ENCODE results near the gene MUC6. TPM values are rescaled to one million over a fixed set of nuclear protein-coding genes. Genes with fewer than 3 reads are reported as not detected.
A peak's percentile ranks its signal among the peaks of the same experiment; 100 is the strongest.

The MUC6 gene
- total and polyA plus RNA-seq, 9 donors, result 0.09 to 0.61 (median 0.28) TPM; not detected in 1

GRCh38 chr11:1007279-1007678 lies 29.2 kb downstream of the MUC6 start:
- H3K4me3 ChIP-seq (ENCODE audit: low read length), result no peak overlapping the region

DNA sequence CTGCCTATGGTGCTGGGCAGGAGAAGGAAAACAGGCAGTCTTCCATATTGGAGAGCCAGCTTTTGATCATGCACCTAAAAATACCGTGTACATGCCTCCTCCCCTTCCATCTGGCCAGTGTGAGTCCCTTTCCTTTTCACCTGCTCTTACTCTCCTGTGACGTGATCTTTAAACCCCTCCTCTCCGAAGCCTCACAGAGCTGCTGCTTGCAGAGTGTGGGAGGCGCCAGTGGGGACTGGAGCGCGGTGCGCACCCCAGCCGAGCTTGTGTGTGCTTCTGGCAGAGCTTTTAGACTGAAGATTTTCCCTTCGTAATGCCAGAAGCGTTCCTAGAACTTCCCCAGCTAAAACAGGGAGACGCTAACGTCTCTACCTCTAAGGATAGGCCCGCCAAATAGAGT lies 29.8 kb downstream of the MUC6 start:
- no peak overlapping the region for H3K27ac ChIP-seq (ENCODE audit: low read length)
- DNase-seq, result peak; percentile 72
- H3K4me3 ChIP-seq (ENCODE audit: low read length), result no peak overlapping the region
- H3K4me1 ChIP-seq (ENCODE audit: control insufficient read depth, insufficient read depth, low read length), result peaks cover 43% of the 10 kb centered on the region
- H3K9me3 ChIP-seq (replicated peaks; ENCODE audit: control insufficient read depth, low read depth, low read length), result no peaks in the 10 kb centered on the region
- peaks cover 70% of the 10 kb centered on the region for H3K36me3 ChIP-seq (ENCODE audit: control insufficient read depth, insufficient read depth, low read length)
- H3K27me3 ChIP-seq (ENCODE audit: control insufficient read depth, insufficient read depth, low read length), result no peaks in the 10 kb centered on the region
- 49% methylated on average over 2 of the region's 13 CpGs for WGBS (ENCODE audit: insufficient coverage)

More at GRCh38 chr11:1007279-1007678, 29.2 kb downstream of the MUC6 start:
- no peaks in the 10 kb centered on the region for H3K9me3 ChIP-seq (replicated peaks; ENCODE audit: control insufficient read depth, low read depth, low read length)
- 88% methylated on average over 5 of the region's 10 CpGs for WGBS (ENCODE audit: insufficient coverage)
- peaks cover 66% of the 10 kb centered on the region for H3K36me3 ChIP-seq (ENCODE audit: control insufficient read depth, insufficient read depth, low read length)
- H3K27ac ChIP-seq (ENCODE audit: low read length), result no peak overlapping the region
- no peaks in the 10 kb centered on the region for H3K27me3 ChIP-seq (ENCODE audit: control insufficient read depth, insufficient read depth, low read length)
- DNase-seq, result no peak
- H3K4me1 ChIP-seq (ENCODE audit: control insufficient read depth, insufficient read depth, low read length), result peaks cover 47% of the 10 kb centered on the region

GRCh38 chr11:1005928-1006327 lies 30.6 kb downstream of the MUC6 start:
- Histone ChIP-seq H3K27me3 (ENCODE audit: control insufficient read depth, insufficient read depth, low read length) (no peaks in the 10 kb centered on the region), H3K36me3 (ENCODE audit: control insufficient read depth, insufficient read depth, low read length) (peaks cover 70% of the 10 kb centered on the region), H3K4me1 (ENCODE audit: control insufficient read depth, insufficient read depth, low read length) (peaks cover 35% of the 10 kb centered on the region), H3K9me3 (replicated peaks; ENCODE audit: control insufficient read depth, low read depth, low read length) (no peaks in the 10 kb centered on the region), H3K27ac (ENCODE audit: low read length) (no peak overlapping the region), H3K4me3 (ENCODE audit: low read length) (no peak overlapping the region)
- peak; percentile 80 for DNase-seq
- 14% methylated on average over 16 of the region's 21 CpGs for WGBS (ENCODE audit: insufficient coverage)

- Histone ChIP-seq H3K27me3 (ENCODE audit: control insufficient read depth, insufficient read depth, low read length) (no peaks in the 10 kb centered on the region), H3K36me3 (ENCODE audit: control insufficient read depth, insufficient read depth, low read length) (peaks cover 57% of the 10 kb centered on the region), H3K9me3 (replicated peaks; ENCODE audit: control insufficient read depth, low read depth, low read length) (no peaks in the 10 kb centered on the region), H3K4me3 (ENCODE audit: low read length) (no peak overlapping the region), H3K27ac (ENCODE audit: low read length) (no peak overlapping the region), H3K4me1 (ENCODE audit: control insufficient read depth, insufficient read depth, low read length) (peaks cover 13% of the 10 kb centered on the region)
- WGBS (ENCODE audit: insufficient coverage), result 62% methylated on average over 20 of the region's 20 CpGs
- DNase-seq, result no peak
Measured at GRCh38 chr11:1003159-1003558, 33.4 kb downstream of the MUC6 start.

- H3K27me3 ChIP-seq (ENCODE audit: control insufficient read depth, insufficient read depth, low read length), result no peaks in the 10 kb centered on the region
- H3K4me3 ChIP-seq (ENCODE audit: low read length), result no peak overlapping the region
- no peak for DNase-seq
- H3K9me3 ChIP-seq (replicated peaks; ENCODE audit: control insufficient read depth, low read depth, low read length), result no peaks in the 10 kb centered on the region
- H3K4me1 ChIP-seq (ENCODE audit: control insufficient read depth, insufficient read depth, low read length), result peaks cover 11% of the 10 kb centered on the region
- H3K36me3 ChIP-seq (ENCODE audit: control insufficient read depth, insufficient read depth, low read length), result peaks cover 51% of the 10 kb centered on the region
- 95% methylated on average over 19 of the region's 20 CpGs for WGBS (ENCODE audit: insufficient coverage)
- no peak overlapping the region for H3K27ac ChIP-seq (ENCODE audit: low read length)
Measured at GRCh38 chr11:1002406-1002984, 34.0 kb downstream of the MUC6 start.

DNA sequence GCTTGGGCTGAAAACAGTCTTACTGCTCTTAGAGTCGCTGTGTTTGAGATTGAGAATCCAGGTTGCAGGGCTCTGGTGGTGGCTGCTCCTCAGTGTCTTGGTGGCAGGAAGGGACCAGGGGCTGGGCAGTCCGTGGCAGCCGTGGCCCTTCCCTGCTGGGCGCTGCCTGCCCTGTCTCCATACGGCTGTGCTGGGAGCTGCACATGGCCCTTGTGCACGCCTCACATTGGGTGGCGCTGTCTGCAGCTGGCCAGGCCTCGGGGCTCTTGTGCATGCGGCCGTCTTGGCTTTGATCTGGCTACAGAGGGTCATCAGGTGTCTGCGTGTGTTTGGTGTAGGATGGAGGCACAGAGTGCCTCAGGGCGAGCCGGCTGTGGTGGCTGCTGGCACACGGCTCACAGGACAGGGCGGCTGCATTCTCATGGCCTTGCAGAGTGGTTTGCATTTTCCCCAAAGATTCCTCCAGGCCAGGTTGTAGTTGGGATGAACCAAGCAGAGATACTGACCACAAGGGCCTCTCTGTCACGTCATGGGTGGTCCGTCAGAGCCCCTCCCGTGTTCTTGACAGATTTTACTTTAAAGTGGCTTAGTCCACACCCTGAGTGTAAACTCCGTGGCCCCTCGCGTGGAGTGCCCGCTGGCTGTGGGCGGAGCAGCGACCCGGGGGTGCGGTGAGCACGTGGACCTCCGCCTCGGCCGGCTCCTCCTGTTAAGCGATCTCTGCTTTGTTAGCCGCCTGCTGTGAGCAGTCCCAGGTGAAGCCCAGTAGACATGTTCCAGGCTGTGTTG lies 34.7 kb downstream of the MUC6 start:
- peaks cover 48% of the 10 kb centered on the region for H3K36me3 ChIP-seq (ENCODE audit: control insufficient read depth, insufficient read depth, low read length)
- no peaks in the 10 kb centered on the region for H3K27me3 ChIP-seq (ENCODE audit: control insufficient read depth, insufficient read depth, low read length)
- peaks cover 8% of the 10 kb centered on the region for H3K4me1 ChIP-seq (ENCODE audit: control insufficient read depth, insufficient read depth, low read length)
- no peaks in the 10 kb centered on the region for H3K9me3 ChIP-seq (replicated peaks; ENCODE audit: control insufficient read depth, low read depth, low read length)
- no peak overlapping the region for H3K27ac ChIP-seq (ENCODE audit: low read length)
- no peak for DNase-seq
- H3K4me3 ChIP-seq (ENCODE audit: low read length), result no peak overlapping the region
- WGBS (ENCODE audit: insufficient coverage), result 88% methylated on average over 23 of the region's 32 CpGs

GRCh38 chr11:1000357-1001278 lies 35.9 kb downstream of the MUC6 start:
- 68% methylated on average over 22 of the region's 38 CpGs for WGBS (ENCODE audit: insufficient coverage)
- no peak for DNase-seq
- Histone ChIP-seq H3K4me3 (ENCODE audit: low read length) (no peak overlapping the region), H3K27ac (ENCODE audit: low read length) (no peak overlapping the region), H3K27me3 (ENCODE audit: control insufficient read depth, insufficient read depth, low read length) (no peaks in the 10 kb centered on the region), H3K36me3 (ENCODE audit: control insufficient read depth, insufficient read depth, low read length) (peaks cover 55% of the 10 kb centered on the region), H3K4me1 (ENCODE audit: control insufficient read depth, insufficient read depth, low read length) (no peaks in the 10 kb centered on the region), H3K9me3 (replicated peaks; ENCODE audit: control insufficient read depth, low read depth, low read length) (no peaks in the 10 kb centered on the region)

GRCh38 chr11:999009-999408 lies 37.5 kb downstream of the MUC6 start:
- WGBS (ENCODE audit: insufficient coverage), result 93% methylated on average over 7 of the region's 10 CpGs
- Histone ChIP-seq H3K9me3 (replicated peaks; ENCODE audit: control insufficient read depth, low read depth, low read length) (no peaks in the 10 kb centered on the region), H3K36me3 (ENCODE audit: control insufficient read depth, insufficient read depth, low read length) (peaks cover 61% of the 10 kb centered on the region), H3K27ac (ENCODE audit: low read length) (no peak overlapping the region), H3K4me1 (ENCODE audit: control insufficient read depth, insufficient read depth, low read length) (no peaks in the 10 kb centered on the region), H3K27me3 (ENCODE audit: control insufficient read depth, insufficient read depth, low read length) (no peaks in the 10 kb centered on the region), H3K4me3 (ENCODE audit: low read length) (no peak overlapping the region)
- no peak for DNase-seq

DNA sequence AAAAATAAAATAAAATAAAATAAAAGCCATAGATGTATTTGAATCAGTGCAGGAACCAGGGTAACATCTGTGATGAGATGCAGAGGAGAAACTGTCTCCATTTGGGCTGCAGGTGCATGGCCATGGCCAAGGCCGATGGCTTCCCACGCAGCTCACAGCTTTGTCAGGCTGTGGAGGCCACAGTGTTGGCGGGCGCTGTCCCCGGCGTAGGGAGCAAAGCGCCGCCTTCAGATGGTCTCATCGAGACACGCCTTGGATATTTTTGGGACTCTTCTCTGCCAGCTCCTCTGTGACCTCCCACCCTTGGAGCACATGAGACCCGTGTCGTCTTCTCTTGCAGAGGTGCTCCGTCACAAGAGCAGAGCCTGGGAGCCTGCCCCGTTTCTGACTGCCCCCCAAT lies 38.6 kb downstream of the MUC6 start:
- WGBS (ENCODE audit: insufficient coverage), result 90% methylated on average over 13 of the region's 14 CpGs
- peaks cover 67% of the 10 kb centered on the region for H3K36me3 ChIP-seq (ENCODE audit: control insufficient read depth, insufficient read depth, low read length)

DNA sequence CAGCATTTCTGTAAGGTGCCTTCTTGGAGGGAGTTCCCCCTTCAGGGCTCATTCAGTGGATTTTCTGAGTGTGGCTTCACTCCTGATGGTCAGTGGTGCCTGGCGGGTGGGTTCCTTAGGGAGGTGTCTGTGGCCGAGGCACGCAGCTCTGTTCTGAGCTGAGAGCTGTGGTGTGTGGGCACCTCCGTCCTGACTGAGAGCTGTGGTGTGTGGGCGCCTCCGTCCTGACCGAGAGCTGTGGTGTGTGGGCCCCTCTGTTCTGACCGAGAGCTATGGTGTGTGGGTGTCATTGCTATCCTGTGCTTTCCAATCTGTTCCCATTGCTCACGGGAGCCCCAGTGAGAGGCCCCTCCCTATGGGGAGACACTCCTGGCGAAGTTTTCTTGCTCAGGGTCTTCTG lies 39.8 kb downstream of the MUC6 start:
- no peaks in the 10 kb centered on the region for H3K9me3 ChIP-seq (replicated peaks; ENCODE audit: control insufficient read depth, low read depth, low read length)
- DNase-seq, result no peak
- H3K27me3 ChIP-seq (ENCODE audit: control insufficient read depth, insufficient read depth, low read length), result no peaks in the 10 kb centered on the region
- H3K4me1 ChIP-seq (ENCODE audit: control insufficient read depth, insufficient read depth, low read length), result no peaks in the 10 kb centered on the region
- 75% methylated on average over 7 of the region's 10 CpGs for WGBS (ENCODE audit: insufficient coverage)
- peaks cover 62% of the 10 kb centered on the region for H3K36me3 ChIP-seq (ENCODE audit: control insufficient read depth, insufficient read depth, low read length)
- no peak overlapping the region for H3K27ac ChIP-seq (ENCODE audit: low read length)
- H3K4me3 ChIP-seq (ENCODE audit: low read length), result no peak overlapping the region

More for the DNA sequence above, 38.6 kb downstream of the MUC6 start:
- Histone ChIP-seq H3K9me3 (replicated peaks; ENCODE audit: control insufficient read depth, low read depth, low read length) (no peaks in the 10 kb centered on the region), H3K4me1 (ENCODE audit: control insufficient read depth, insufficient read depth, low read length) (no peaks in the 10 kb centered on the region), H3K27me3 (ENCODE audit: control insufficient read depth, insufficient read depth, low read length) (no peaks in the 10 kb centered on the region), H3K4me3 (ENCODE audit: low read length) (no peak overlapping the region), H3K27ac (ENCODE audit: low read length) (no peak overlapping the region)
- DNase-seq, result no peak
